Activated B cell treated with CpG ODN at 0.5 μM for 24 hours (primary cell): ENCODE data around the gene PRKN. TPM values are rescaled to one million over a fixed set of nuclear protein-coding genes. Genes with fewer than 3 reads are reported as not detected.

Source experiments
- ATAC-seq: fragments of 200-7000 bp; cut with Tn5 transposase; one replicate; pipeline ENCODE4 v1.10.0; 2021; ENCODE audit warnings: low read depth, mild to moderate bottlenecking, moderate library complexity
- CTCF ChIA-PET: fragments of 350-600 bp; sonication (Branson Sonifier 250); formaldehyde crosslinking; loops from one replicate; lab custom pipeline; 2021; ENCODE audit warnings: antibody characterized with exemption; lab: Charles Lee
- POLR2A ChIA-PET: fragments of 350-600 bp; sonication (Branson Sonifier 250); formaldehyde crosslinking; loops from one replicate; lab custom pipeline; 2021; ENCODE audit warnings: antibody characterized with exemption; lab: Charles Lee
- DNase-seq: peaks from one replicate; pipeline ENCODE4 v3.0.0; 2022
- H3K27ac Mint-ChIP-seq: one replicate; pipeline ENCODE4 v1.8.0; 2020; ENCODE audit warnings: mixed read lengths
- H3K27me3 Mint-ChIP-seq: one replicate; pipeline ENCODE4 v1.8.0; 2021; ENCODE audit warnings: mixed read lengths
- H3K36me3 Mint-ChIP-seq: one replicate; pipeline ENCODE4 v1.8.0; 2021; ENCODE audit warnings: low read depth, mixed read lengths
- H3K4me1 Mint-ChIP-seq: one replicate; pipeline ENCODE4 v1.8.0; 2021; ENCODE audit warnings: mixed read lengths
- H3K4me3 Mint-ChIP-seq: one replicate; pipeline ENCODE4 v1.8.0; 2020; ENCODE audit warnings: mild to moderate bottlenecking, mixed read lengths
- H3K9me3 Mint-ChIP-seq: one replicate; pipeline ENCODE4 v1.8.0; 2020; ENCODE audit warnings: mixed read lengths
- intact Hi-C: fragments of 100-400 bp; cut with micrococcal nuclease; formaldehyde crosslinking; loops from one replicate; pipeline ENCODE4 v1.15.1; 2024
- total RNA-seq: library from RNA; stranded (reverse); gene quantifications from 2 replicates; pipeline ENCODE4 v1.2.3, GENCODE V29; 2022
- TF ChIP-seq, protein P1 (sequence below): fragments of 200-600 bp; IDR thresholded peaks from one replicate; pipeline ENCODE4 v1.8.0; 2022; ENCODE audit warnings: antibody characterized with exemption, mild to moderate bottlenecking

PRKN gene
- total RNA-seq, 1 donor from 2014 or later = 2.3 TPM

DNA sequence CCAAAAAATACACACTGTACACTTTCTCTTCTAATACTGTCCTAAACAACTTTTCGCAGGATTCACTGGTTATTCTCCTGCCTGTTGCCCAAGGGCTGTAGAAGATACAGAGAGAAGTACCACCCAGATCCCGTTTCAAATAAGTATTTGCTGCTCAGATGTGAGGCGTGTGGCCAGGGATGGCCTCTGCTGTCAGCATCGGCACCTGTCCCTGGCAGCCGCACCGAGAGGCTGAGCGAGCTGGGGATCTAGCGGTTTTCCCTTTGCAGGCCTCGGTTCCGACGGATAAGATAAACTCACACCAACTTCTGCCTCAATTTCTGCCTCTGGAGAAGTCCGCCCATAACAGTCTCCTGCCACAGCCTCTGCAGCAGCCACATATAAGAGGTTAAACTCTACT lies 768.5 kb downstream of the PRKN start:
- Mint-ChIP-seq H3K27ac (no peak overlapping the region), H3K9me3 (no peaks in the 10 kb centered on the region), H3K4me3 (no peak overlapping the region), H3K36me3 (no peaks in the 10 kb centered on the region), H3K27me3 (no peaks in the 10 kb centered on the region), H3K4me1 (no peaks in the 10 kb centered on the region)
- TF ChIP-seq, protein P1, sequence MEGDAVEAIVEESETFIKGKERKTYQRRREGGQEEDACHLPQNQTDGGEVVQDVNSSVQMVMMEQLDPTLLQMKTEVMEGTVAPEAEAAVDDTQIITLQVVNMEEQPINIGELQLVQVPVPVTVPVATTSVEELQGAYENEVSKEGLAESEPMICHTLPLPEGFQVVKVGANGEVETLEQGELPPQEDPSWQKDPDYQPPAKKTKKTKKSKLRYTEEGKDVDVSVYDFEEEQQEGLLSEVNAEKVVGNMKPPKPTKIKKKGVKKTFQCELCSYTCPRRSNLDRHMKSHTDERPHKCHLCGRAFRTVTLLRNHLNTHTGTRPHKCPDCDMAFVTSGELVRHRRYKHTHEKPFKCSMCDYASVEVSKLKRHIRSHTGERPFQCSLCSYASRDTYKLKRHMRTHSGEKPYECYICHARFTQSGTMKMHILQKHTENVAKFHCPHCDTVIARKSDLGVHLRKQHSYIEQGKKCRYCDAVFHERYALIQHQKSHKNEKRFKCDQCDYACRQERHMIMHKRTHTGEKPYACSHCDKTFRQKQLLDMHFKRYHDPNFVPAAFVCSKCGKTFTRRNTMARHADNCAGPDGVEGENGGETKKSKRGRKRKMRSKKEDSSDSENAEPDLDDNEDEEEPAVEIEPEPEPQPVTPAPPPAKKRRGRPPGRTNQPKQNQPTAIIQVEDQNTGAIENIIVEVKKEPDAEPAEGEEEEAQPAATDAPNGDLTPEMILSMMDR = no peak
- DNase-seq (no peak), ATAC-seq (no peak)
- POLR2A ChIA-PET = no interaction called here
- CTCF ChIA-PET = no interaction called here
- intact Hi-C loops = no loop called here

DNA sequence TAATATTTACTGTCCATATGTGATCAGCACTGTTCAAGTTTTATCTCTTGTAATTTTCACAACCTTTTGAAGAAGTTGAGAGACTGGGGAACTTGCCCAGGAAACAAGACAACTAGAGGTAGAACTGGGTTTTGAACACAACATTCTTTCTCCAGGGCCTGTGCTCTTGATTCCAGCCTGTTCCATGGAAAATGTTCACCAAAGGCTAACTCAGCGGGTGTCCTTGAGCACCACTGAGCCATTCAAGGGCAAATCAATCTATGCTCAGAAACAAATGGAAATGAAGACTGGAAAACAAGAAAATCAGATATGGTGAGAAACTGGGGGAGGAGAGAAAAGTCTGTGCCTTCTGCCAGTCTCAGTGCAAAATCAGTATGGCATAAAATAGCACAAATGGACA lies 771.5 kb downstream of the PRKN start:
- no peak overlapping the region for H3K27ac Mint-ChIP-seq
- no peak overlapping the region for H3K4me3 Mint-ChIP-seq
- DNase-seq = no peak
- H3K9me3 Mint-ChIP-seq = no peaks in the 10 kb centered on the region
- intact Hi-C loops = no loop called here
- POLR2A ChIA-PET = interaction anchor here (0.6 kb wide), 1 partner anchor 598 kb away, joined by 6 read pairs; no protein-coding TSS in a partner anchor
- H3K27me3 Mint-ChIP-seq = no peaks in the 10 kb centered on the region
- H3K4me1 Mint-ChIP-seq = no peaks in the 10 kb centered on the region
- CTCF ChIA-PET = no interaction called here
- TF ChIP-seq, protein P1 = no peak
- ATAC-seq = no peak
- no peaks in the 10 kb centered on the region for H3K36me3 Mint-ChIP-seq

DNA sequence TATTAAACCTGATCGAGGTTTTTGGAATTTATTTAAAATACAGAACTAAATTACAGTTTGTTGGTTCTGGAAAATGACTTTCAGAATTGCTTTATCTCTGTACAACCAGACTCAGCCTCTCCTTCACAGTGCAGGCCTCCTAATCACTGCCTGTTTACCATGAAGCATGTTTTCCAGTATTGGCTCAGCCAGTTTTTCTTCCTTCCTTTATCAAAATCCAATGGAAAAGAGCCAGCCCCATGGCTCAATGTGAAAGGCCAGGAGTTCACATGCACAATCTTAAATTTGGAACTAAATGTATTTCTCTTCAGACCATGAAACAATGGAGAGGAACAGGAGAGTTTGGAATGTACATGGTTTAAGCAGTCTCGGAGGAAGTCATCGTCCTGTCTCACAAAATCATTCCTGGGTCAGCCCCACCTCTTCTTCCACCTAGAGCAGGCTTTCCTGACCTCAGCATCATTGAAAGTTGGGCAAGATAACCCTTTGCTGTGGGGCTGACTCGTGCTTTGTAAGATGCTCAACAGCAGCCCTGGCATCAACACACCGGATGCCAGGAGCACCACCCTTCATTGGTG lies 772.8 kb downstream of the PRKN start:
- ChIA-PET CTCF (no interaction called here), POLR2A (no interaction called here)
- no peak for DNase-seq
- Mint-ChIP-seq H3K4me3 (no peak overlapping the region), H3K4me1 (no peaks in the 10 kb centered on the region), H3K27me3 (no peaks in the 10 kb centered on the region), H3K9me3 (peaks cover 2% of the 10 kb centered on the region), H3K36me3 (no peaks in the 10 kb centered on the region), H3K27ac (no peak overlapping the region)
- intact Hi-C loops = no loop called here
- no peak for ATAC-seq
- TF ChIP-seq, protein P1 = no peak

DNA sequence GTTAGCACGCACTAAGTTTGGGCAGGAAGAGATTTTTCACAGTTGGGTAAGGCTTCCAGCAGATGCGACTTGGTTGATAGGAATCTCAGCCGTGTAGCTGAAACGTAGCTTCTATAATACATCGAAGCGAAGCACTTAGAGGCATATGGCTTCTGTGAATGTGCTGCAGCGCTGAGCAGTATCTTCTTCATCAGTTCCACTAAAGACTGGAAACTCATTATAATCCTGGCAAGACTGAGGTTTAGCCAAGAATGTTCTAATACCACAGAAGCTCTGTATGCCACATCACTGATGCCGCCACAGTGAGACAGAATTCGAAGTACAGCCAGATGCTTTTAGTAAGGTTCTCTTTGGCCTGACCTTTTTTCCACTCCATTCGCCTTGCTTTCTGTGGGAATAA lies 773.5 kb downstream of the PRKN start:
- H3K36me3 Mint-ChIP-seq = no peaks in the 10 kb centered on the region
- H3K4me3 Mint-ChIP-seq = no peak overlapping the region
- intact Hi-C loops = no loop called here
- ChIA-PET CTCF (no interaction called here), POLR2A (no interaction called here)
- H3K27ac Mint-ChIP-seq = no peak overlapping the region
- DNase-seq = no peak
- ATAC-seq = no peak
- H3K4me1 Mint-ChIP-seq = no peaks in the 10 kb centered on the region
- H3K9me3 Mint-ChIP-seq = peaks cover 4% of the 10 kb centered on the region
- no peaks in the 10 kb centered on the region for H3K27me3 Mint-ChIP-seq
- TF ChIP-seq, protein P1 = no peak

DNA sequence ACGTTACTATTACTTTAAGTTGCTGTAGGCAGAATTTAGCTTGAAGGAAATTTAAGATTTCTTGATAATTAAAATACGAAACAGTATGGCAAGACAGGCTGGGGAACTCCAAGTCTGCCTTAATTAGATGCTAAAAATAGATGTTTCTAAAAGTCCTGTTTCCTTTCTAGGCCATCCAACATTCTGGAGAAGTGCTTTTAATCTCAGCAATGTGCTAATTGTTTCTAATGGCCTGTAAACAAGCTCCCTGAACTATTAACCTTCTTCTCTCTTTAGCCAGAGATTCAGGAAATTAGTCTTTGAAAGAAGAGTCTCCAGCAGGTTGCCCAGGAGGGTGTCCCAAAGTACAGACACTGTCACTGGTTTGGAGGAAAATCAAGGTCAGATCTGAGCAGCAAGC lies 776.4 kb downstream of the PRKN start:
- TF ChIP-seq, protein P1 = no peak
- Mint-ChIP-seq H3K36me3 (no peaks in the 10 kb centered on the region), H3K4me3 (no peak overlapping the region), H3K9me3 (peaks cover 4% of the 10 kb centered on the region), H3K27me3 (no peaks in the 10 kb centered on the region), H3K4me1 (no peaks in the 10 kb centered on the region), H3K27ac (no peak overlapping the region)
- POLR2A ChIA-PET = no interaction called here
- no peak for DNase-seq
- ATAC-seq = no peak
- intact Hi-C loops = no loop called here
- CTCF ChIA-PET = no interaction called here
